NB4 (cell line): Measurements from ENCODE around the gene ANKRD11.

Experiments used
- POLR2A ChIP-seq: IDR thresholded peaks from 2 replicates; pipeline ENCODE4 v1.6.1; 2011; ENCODE audit warnings: mild to moderate bottlenecking; ENCODE audit not compliant: insufficient read length; ENCODE audit errors: extremely low read depth
- TF ChIP-seq, protein P1 (sequence below): IDR thresholded peaks from one replicate; pipeline ENCODE4 v1.5.1; 2012; ENCODE audit warnings: low read depth, low read length
- TF ChIP-seq, protein P2 (sequence below): IDR thresholded peaks from 2 replicates; pipeline ENCODE4 v1.6.1; 2011; ENCODE audit warnings: low read depth, low read length

GRCh38 chr16:89522287-89522686 is 31.9 kb upstream of the ANKRD11 start:
- TF ChIP-seq, protein P1, sequence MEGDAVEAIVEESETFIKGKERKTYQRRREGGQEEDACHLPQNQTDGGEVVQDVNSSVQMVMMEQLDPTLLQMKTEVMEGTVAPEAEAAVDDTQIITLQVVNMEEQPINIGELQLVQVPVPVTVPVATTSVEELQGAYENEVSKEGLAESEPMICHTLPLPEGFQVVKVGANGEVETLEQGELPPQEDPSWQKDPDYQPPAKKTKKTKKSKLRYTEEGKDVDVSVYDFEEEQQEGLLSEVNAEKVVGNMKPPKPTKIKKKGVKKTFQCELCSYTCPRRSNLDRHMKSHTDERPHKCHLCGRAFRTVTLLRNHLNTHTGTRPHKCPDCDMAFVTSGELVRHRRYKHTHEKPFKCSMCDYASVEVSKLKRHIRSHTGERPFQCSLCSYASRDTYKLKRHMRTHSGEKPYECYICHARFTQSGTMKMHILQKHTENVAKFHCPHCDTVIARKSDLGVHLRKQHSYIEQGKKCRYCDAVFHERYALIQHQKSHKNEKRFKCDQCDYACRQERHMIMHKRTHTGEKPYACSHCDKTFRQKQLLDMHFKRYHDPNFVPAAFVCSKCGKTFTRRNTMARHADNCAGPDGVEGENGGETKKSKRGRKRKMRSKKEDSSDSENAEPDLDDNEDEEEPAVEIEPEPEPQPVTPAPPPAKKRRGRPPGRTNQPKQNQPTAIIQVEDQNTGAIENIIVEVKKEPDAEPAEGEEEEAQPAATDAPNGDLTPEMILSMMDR: no peak
- TF ChIP-seq POLR2A: no peak
- TF ChIP-seq, protein P2, sequence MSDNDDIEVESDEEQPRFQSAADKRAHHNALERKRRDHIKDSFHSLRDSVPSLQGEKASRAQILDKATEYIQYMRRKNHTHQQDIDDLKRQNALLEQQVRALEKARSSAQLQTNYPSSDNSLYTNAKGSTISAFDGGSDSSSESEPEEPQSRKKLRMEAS: no peak
